Lower leg skin (tissue), 3 donors: ENCODE measurements around the gene SAFB.

Source experiments
- CTCF ChIP-seq, 3 donors: fragments of 450-650 bp; IDR thresholded peaks; one replicate each; pipeline ENCODE4 v1.5.1; 2016; ENCODE audit warnings: antibody characterized with exemption in 3 of 3, mild to moderate bottlenecking in 3 of 3, moderate library complexity in 2 of 3
- POLR2A ChIP-seq, 2 donors: fragments of 450-650 bp; IDR thresholded peaks; one replicate each; pipeline ENCODE4 v1.6.1; 2016 to 2017; ENCODE audit warnings: antibody characterized with exemption in 2 of 2, mild to moderate bottlenecking in 1 of 2, moderate library complexity in 1 of 2

GRCh38 chr19:5595129-5595528 lies 27.8 kb upstream of the SAFB start:
- no peak for TF ChIP-seq CTCF (IDR thresholded peaks at IDR 0.05)
- no peak for TF ChIP-seq POLR2A (IDR thresholded peaks at IDR 0.05)
